KMS-11 (cell line): Measurements from ENCODE around the gene PLEKHA5.
"Not testable (repeated sequence)": the region's sequence is repeated elsewhere in the genome, so short reads cannot be mapped to it uniquely, and the experiment has no call there.

ENCODE experiments used
- H2AFZ ChIP-seq: fragments of 200-600 bp; sonication (generic); 2 replicates; pipeline ENCODE4 v1.6.1; 2016; ENCODE audit warnings: antibody characterized with exemption, mixed run types, low read depth
- H3K27ac ChIP-seq: fragments of 200-600 bp; sonication (generic); 2 replicates; pipeline ENCODE4 v1.6.1; 2016; ENCODE audit warnings: mild to moderate bottlenecking, mixed run types
- H3K27me3 ChIP-seq: fragments of 200-600 bp; sonication (generic); 2 replicates; pipeline ENCODE4 v1.6.1; 2017; ENCODE audit warnings: mild to moderate bottlenecking, low read depth, mixed run types, moderate library complexity; ENCODE audit not compliant: insufficient read depth
- H3K36me3 ChIP-seq: fragments of 200-600 bp; sonication (generic); 2 replicates; pipeline ENCODE4 v1.6.1; 2017; ENCODE audit warnings: mild to moderate bottlenecking, mixed run types; ENCODE audit not compliant: insufficient read depth
- H3K4me1 ChIP-seq: fragments of 200-600 bp; sonication (generic); 2 replicates; pipeline ENCODE4 v1.6.1; 2016; ENCODE audit warnings: mild to moderate bottlenecking, low read depth, mixed run types; ENCODE audit not compliant: poor library complexity, severe bottlenecking
- H3K4me2 ChIP-seq: fragments of 200-600 bp; sonication (generic); 2 replicates; pipeline ENCODE4 v1.7.0; 2016; ENCODE audit warnings: mild to moderate bottlenecking, mixed run types
- H3K4me3 ChIP-seq: fragments of 200-600 bp; sonication (generic); IDR thresholded peaks from 2 replicates; pipeline ENCODE4 v1.6.1; 2017; ENCODE audit warnings: low read depth, low read length, mixed read lengths; ENCODE audit not compliant: insufficient read depth
- H3K79me2 ChIP-seq: fragments of 200-600 bp; sonication (generic); 2 replicates; pipeline ENCODE4 v1.6.1; 2016; ENCODE audit warnings: low read depth, mixed run types; ENCODE audit not compliant: insufficient read depth
- H3K9ac ChIP-seq: fragments of 200-600 bp; sonication (generic); 2 replicates; pipeline ENCODE4 v1.6.1; 2016; ENCODE audit warnings: mild to moderate bottlenecking, mixed run types
- H4K20me1 ChIP-seq: fragments of 200-600 bp; sonication (generic); 2 replicates; pipeline ENCODE4 v1.6.1; 2016; ENCODE audit warnings: mild to moderate bottlenecking, mixed run types; ENCODE audit not compliant: insufficient read depth
- CTCF ChIP-seq: fragments of 200-600 bp; sonication (generic); conservative IDR thresholded peaks from 2 replicates; pipeline ENCODE4 v1.6.1; 2017; ENCODE audit warnings: low read depth, mild to moderate bottlenecking, antibody characterized with exemption, low read length, moderate library complexity, mixed read lengths

The PLEKHA5 gene

GRCh38 chr12:19411234-19412204 is 282.0 kb downstream of the PLEKHA5 start:
- Histone ChIP-seq H2AFZ (no peak overlapping the region), H3K4me2 (no peak overlapping the region), H3K27me3 (no peaks in the 10 kb centered on the region), H4K20me1 (no peaks in the 10 kb centered on the region), H3K4me3 (no peak overlapping the region), H3K4me1 (no peaks in the 10 kb centered on the region), H3K36me3 (no peaks in the 10 kb centered on the region), H3K9ac (no peak overlapping the region), H3K27ac (no peak overlapping the region), H3K79me2 (no peaks in the 10 kb centered on the region)
- TF ChIP-seq CTCF = no peak

GRCh38 chr12:19412844-19413243 is 283.3 kb downstream of the PLEKHA5 start:
- H3K79me2 ChIP-seq = no peaks in the 10 kb centered on the region
- H3K4me2 ChIP-seq = no peak overlapping the region
- no peaks in the 10 kb centered on the region for H3K4me1 ChIP-seq
- no peaks in the 10 kb centered on the region for H4K20me1 ChIP-seq
- no peak overlapping the region for H3K9ac ChIP-seq
- H3K27ac ChIP-seq = no peak overlapping the region
- no peak overlapping the region for H2AFZ ChIP-seq
- no peak for TF ChIP-seq CTCF
- H3K27me3 ChIP-seq = no peaks in the 10 kb centered on the region
- H3K36me3 ChIP-seq = no peaks in the 10 kb centered on the region
- no peak overlapping the region for H3K4me3 ChIP-seq

- not testable (repeated sequence) for H3K27me3 ChIP-seq, H3K4me2 ChIP-seq, H2AFZ ChIP-seq, H3K4me3 ChIP-seq, H3K4me1 ChIP-seq, H3K27ac ChIP-seq, H3K79me2 ChIP-seq, H3K9ac ChIP-seq, H3K36me3 ChIP-seq, H4K20me1 ChIP-seq
Measured at GRCh38 chr12:19413582-19413981, 284.0 kb downstream of the PLEKHA5 start.

GRCh38 chr12:19415563-19415962 is 286.0 kb downstream of the PLEKHA5 start:
- no peak overlapping the region for H3K4me2 ChIP-seq
- TF ChIP-seq CTCF = no peak
- H3K4me1 ChIP-seq = no peaks in the 10 kb centered on the region
- H3K36me3 ChIP-seq = no peaks in the 10 kb centered on the region
- no peak overlapping the region for H2AFZ ChIP-seq
- no peaks in the 10 kb centered on the region for H3K27me3 ChIP-seq
- H3K79me2 ChIP-seq = no peaks in the 10 kb centered on the region
- no peaks in the 10 kb centered on the region for H4K20me1 ChIP-seq
- no peak overlapping the region for H3K27ac ChIP-seq
- H3K4me3 ChIP-seq = no peak overlapping the region
- no peak overlapping the region for H3K9ac ChIP-seq

- no peak overlapping the region for H2AFZ ChIP-seq
- no peak overlapping the region for H3K9ac ChIP-seq
- H3K27ac ChIP-seq = no peak overlapping the region
- no peak overlapping the region for H3K4me2 ChIP-seq
- TF ChIP-seq CTCF = no peak
- no peaks in the 10 kb centered on the region for H3K36me3 ChIP-seq
- no peaks in the 10 kb centered on the region for H3K79me2 ChIP-seq
- H4K20me1 ChIP-seq = no peaks in the 10 kb centered on the region
- H3K4me1 ChIP-seq = no peaks in the 10 kb centered on the region
- H3K4me3 ChIP-seq = no peak overlapping the region
- H3K27me3 ChIP-seq = no peaks in the 10 kb centered on the region
Measured at GRCh38 chr12:19419086-19419485, 289.6 kb downstream of the PLEKHA5 start.
